HG03103 (cell line): ENCODE results near the gene ZMIZ1.

Experiments used
- ATAC-seq: cut with Tn5 transposase; IDR thresholded peaks from one replicate; pipeline ENCODE4 v1.9.1; 2021; ENCODE audit warnings: low read depth; ENCODE audit not compliant: unreplicated experiment

ZMIZ1 gene

DNA sequence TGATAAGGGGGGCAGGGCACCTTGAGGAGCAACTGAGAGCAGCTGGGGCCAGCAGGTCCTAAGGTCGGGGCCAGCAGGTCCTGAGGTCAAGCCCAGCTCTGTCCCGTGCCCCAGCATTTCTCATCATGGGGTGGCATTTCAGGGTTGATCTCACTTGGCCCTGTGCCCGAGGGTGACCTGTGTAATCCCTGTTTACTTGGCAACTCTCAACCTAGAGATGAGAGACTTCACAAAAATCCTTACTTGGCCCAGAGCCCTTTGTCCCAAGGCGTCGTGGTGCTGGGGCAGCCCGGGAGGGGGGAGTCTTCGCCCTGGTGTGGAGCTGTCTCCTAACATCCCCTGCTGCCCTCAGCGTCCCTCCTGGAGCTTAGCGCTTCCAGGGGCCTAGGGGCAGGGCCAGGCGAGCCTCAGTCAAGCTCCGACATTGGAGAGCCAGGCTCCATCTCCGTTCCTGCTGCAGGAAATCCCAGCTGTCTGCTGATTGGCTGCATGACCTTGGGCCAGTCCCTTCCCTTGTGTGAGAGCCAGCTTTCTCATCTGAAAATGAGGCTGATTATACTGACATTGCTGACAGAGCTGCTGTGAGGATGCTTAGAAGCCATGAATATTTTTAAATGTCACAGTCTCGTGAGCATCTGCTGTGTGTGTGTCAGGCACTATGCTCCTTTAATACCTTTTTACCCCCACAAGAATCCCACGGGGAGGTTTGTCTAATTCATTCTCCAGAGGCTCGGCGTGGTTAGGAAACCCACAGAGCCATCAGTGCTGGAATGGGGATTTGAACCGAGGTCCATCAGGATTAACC is 94.3 kb downstream of the ZMIZ1 start:
- no peak for ATAC-seq

- ATAC-seq = no peak
Measured at GRCh38 chr10:79163666-79163975, 94.9 kb downstream of the ZMIZ1 start.

- no peak for ATAC-seq
Measured at GRCh38 chr10:79164075-79164474, 95.3 kb downstream of the ZMIZ1 start.

- ATAC-seq = no peak
Measured at GRCh38 chr10:79165070-79165778, 96.5 kb downstream of the ZMIZ1 start.

GRCh38 chr10:79166312-79166721 is 97.6 kb downstream of the ZMIZ1 start:
- no peak for ATAC-seq

DNA sequence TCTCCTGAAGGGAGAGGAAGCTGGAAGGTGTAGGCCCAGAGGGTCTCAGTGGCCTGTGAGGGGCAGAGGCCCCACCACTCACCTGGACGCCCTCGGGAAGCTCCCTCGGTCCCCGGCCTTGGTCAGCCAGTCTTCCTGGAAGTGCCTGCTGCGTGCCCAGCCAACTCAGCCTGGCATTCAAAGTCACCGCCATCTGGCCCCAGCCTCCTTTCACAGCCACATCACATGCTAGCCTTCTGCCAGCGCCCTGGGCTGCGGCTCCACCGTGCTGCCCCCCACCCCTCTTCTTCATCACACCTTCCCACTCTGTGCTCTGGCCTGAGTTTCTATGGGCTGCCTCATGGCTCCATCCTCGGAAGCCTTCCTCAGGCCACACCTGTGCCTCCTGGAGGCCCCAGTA is 98.0 kb downstream of the ZMIZ1 start:
- ATAC-seq = no peak

DNA sequence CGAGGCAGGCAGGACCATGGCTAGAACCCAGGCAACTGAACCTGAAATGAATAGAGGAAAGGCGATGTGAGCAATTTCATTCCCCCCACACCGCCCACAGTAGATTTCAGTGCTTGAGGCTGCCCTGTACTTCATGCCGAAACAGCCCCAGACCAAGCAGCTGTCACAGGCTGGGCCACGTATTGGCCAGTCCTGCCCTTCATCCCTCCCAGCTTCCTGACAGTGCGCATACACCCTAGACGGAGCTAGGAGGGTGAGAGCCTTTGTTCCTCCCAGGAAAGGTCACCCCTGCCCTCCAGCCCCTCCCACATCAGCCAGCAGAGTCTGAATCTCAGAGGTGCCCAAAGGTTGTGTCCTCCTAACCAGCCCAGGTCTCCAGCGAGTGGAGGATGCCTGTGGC is 98.8 kb downstream of the ZMIZ1 start:
- ATAC-seq = no peak

GRCh38 chr10:79168210-79168609 is 99.4 kb downstream of the ZMIZ1 start:
- ATAC-seq = no peak

GRCh38 chr10:79170226-79170752 is 101.5 kb downstream of the ZMIZ1 start:
- ATAC-seq = no peak

GRCh38 chr10:79170993-79171392 is 102.2 kb downstream of the ZMIZ1 start:
- no peak for ATAC-seq

DNA sequence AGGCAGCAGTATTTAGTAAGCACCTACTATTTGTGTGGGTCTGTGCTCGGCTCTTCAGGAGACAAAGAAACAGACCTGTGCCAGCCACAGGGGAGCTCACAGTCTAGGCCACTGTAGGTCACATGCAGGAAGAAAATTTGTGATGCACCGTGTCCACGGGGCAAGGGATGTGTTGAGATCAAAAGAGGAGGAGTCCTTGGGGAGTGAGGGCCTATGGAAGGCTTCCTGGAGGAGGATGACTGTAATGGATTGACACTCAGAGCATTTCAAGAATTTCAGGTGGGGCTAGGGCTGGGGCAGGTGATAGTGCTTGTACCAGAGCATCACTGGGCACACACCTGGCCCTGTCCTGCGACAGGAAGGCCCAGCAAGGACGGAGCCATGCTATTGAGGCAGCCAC is 102.7 kb downstream of the ZMIZ1 start:
- ATAC-seq = no peak

DNA sequence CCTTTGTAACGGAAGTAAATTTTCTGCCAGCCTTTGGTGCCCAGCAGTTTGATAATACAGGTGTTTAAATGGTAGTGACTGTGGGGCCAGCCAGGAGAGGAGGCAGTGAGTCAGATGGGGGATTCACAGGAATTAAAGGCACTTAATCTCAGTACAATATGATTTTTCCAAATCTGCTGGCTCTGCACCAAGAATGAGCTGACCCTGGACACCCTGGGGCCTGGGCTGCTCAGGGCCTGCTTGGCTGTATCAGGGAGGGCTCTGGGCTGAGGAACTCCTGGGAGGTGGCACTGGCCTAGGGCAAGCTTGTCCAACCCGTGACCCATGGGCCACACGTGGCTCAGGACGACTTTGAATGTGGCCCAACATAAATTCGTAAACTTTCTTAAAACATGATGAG is 104.1 kb downstream of the ZMIZ1 start:
- no peak for ATAC-seq

GRCh38 chr10:79173582-79174262 is 105.0 kb downstream of the ZMIZ1 start:
- no peak for ATAC-seq

DNA sequence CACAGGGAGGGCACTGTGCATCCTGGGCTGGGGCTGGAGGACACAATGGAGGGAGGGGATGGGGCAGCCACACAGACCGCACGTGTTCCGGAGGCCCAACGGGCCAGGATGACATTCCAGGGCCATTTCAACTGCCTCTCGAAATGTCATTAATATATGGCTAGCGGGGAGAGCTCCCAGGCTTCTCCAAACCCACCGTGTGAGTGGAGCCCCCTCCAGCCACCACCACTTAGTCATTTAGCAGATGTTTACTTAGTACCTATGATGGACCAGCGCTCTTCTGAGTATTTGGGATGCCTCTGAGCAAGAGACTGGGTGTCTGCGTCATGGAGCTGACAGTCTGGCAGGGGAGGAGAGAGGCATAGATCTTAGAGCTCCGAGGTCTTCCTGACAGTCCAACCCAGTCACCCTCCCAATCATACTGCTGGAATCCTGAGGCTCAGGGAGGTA is 107.3 kb downstream of the ZMIZ1 start:
- ATAC-seq = no peak

DNA sequence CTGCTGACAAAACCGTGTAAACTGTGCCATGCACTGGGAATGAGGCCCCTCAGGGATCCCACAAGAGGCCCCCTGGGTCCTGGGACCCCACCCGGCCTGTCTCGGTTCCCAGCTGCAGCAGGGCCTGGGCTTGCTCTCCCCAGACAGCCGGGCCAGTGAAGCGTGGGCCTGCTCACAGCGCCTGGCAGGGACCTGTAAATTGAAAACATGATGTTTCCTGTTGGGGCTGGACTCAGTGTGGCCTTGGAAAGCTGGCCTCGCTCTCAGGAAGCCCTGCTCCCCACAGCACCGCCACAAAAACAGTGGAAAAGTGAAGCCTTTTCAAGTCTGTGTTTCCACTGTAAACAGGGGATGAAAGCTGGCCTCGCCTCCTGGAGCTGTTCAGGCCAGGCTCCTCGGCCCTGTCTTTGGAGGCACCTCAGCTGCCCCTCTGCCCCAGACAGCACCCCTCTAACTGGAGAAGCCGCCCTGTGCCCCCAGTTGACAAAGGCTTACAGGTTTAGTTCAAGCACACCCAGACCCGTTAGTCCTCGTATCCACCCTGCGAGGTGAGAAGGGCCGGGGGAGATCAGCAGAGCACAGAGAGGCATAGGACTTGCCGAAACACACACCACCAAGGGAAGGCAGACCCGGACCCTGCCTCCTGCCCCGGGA is 108.3 kb downstream of the ZMIZ1 start:
- ATAC-seq = no peak

DNA sequence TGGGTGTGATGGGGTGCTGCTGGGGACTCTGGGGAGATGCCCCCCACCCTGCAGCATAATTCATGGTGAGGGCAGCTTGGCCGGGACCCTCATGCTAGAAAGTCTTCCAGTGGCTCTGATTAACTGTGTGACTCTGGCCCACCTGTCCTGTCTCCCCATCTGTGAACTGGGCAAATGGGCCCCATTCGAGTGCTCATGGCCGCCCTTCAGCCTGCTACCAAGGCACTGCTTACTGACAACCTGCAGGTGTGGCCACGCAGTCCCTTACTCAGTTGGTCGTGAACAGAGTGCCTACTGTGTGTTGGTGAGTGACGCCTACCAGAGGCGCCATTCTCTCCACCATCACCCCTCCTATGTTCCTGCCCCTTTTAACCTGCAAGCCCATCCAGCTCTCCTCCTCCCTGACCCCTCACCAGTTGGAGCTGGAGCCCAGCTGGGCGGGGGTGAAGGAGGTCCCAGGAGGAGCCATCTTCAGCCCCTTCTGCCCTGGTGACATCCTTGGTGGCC is 109.4 kb downstream of the ZMIZ1 start:
- no peak for ATAC-seq

DNA sequence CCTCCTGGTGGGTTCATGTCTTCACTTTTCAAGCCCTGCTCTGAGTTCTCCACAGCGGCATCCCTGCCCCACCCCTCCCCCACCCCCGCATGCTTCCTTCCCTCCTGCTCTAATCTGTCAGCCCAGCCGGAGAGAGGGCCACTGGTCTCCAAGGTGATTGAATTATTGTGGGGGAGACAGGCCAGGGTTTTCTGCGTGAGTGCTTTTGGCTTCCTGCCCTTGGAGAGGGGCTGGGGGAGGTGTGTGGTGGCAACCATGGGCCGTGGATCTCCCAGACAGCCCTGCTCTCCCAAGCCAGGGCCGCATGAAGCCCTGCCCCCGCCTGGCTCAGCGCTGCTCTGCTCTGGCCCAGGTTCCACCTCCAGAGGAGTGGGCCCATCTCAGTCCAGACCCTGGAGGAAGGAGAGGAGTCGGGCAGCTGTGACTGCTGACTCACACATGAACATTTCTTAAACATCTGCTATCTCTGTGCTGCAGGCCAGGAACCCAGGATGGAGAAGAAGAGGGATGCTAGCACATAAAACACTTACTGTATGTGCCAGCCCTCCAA is 109.9 kb downstream of the ZMIZ1 start:
- no peak for ATAC-seq

GRCh38 chr10:79179164-79179956 is 110.6 kb downstream of the ZMIZ1 start:
- ATAC-seq = no peak

DNA sequence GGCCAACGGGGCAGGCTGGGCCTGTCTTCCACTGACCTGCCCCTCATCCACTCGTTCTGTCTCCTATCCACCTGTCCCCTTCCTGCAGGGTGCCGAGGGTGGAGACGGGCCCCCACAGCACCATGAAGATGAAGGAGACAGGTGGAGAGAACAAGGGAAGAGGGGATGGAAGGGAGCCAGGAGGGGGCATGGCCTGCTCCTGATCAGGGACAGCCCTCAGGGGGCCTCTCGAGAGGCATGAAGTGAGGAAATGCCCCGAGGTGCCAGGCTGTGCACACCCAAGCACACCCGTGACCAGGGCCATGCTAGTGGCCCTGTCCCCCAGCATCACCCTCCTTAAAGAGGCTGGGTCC is 111.2 kb downstream of the ZMIZ1 start:
- no peak for ATAC-seq
